DMS114 treated with DMSO at 0.1 percent for 48 hours (cell line): ENCODE measurements around the gene C4BPB.
A peak's percentile ranks its signal among the peaks of the same experiment; 100 is the strongest.

Source experiments
- DNase-seq: peaks from one replicate; lab custom pipeline; 2025; ENCODE audit not compliant: unreplicated experiment; lab: John Stamatoyannopoulos, UW

The C4BPB gene

GRCh38 chr1:207059881-207060280, 28.8 kb upstream of the C4BPB start:
- no peak for DNase-seq

DNA sequence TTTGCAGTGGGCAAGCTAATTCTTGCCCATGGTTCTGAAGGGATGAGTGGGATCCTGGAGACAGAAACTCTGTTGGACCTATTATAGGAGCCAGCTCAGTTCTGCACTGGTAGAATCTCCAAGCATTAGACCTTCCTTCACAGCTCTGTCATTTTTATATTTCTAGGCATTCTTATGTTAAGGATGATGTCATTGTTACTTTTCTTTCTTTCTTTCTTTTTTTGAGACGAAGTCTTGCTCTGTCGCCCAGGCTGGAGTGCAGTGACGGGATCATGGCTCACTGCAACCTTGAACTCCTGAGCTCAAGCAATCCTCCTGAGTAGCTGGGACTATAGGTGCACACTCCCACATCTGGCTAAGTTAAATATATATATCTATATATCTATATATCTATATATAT, 28.1 kb upstream of the C4BPB start:
- no peak for DNase-seq

DNA sequence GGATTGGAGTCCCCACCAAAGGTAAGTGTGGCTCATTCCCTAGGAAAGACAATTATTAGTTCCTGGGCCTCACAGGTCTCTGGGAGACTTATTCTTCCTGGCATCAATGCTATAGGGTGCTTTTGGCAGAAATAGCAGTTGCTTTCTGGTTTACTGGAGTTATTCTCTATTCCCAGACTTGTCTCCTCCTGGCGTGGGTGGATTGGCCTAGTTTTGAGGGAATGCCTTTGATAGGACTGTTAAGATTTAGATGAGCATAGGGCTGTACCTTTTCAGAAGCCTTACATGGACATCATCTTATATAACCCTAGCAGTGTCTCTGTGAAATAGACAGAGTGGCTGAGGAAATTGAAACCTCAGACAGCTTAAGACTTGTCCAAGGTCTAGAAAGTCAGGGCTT, 26.6 kb upstream of the C4BPB start:
- DNase-seq: no peak

DNA sequence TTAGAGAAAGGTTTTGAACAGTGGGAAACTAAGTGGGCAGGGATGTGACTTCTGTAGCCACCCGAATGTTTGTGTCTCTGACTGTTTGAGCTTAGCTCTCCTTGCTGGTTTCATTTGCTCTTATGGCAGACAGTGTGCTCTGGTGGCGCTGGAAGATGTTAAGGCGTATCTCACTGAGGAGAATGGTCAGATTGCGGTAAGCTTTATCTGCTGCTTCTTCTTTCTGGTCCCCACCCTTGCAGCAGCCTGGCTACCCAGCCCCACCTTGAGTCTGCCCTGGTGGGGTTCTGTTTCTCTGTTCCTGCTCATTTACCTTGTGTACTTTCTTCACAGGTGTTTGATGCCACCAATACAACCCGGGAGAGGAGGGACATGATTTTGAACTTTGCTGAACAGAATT, 25.6 kb upstream of the C4BPB start:
- no peak for DNase-seq

DNA sequence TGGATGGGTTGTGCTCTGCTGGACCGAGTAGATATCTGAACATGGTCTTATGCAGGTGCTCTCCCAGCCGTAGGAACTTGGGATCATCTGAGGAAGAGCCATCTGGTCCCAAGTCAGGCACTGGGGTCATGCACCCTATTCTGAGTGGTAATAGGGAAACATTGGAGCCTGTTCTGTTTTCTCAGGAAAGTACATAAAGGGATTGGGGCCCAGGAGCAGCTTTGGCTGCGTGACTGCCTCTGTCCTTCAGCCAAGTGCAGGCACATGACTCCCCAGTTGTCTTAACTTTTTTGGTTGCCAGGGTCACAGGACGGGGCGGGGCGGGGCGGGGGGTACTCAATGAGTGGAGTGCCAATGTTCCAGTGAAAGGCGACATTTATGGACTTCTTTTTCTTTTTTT, 24.1 kb upstream of the C4BPB start:
- DNase-seq: no peak

GRCh38 chr1:207067185-207067584, 21.5 kb upstream of the C4BPB start:
- DNase-seq: no peak

DNA sequence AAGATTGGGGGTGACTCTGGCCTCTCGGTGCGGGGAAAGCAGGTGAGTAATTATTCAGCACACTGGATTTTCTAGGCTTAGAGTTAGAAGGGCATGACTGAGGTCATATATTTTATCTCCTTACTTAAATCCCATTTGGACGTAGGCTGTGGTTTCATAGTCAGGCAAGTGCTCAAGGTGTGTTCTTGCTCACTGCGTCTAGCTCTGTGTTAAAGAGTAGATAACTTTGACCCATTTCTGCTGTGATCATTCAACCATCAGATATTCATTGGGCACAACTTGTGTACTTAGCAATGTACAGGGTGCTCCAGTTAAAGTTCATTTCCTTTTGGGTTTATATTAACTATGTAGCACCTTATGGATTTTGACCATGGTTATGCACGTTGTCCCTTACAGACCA, 21.0 kb upstream of the C4BPB start:
- no peak for DNase-seq

DNA sequence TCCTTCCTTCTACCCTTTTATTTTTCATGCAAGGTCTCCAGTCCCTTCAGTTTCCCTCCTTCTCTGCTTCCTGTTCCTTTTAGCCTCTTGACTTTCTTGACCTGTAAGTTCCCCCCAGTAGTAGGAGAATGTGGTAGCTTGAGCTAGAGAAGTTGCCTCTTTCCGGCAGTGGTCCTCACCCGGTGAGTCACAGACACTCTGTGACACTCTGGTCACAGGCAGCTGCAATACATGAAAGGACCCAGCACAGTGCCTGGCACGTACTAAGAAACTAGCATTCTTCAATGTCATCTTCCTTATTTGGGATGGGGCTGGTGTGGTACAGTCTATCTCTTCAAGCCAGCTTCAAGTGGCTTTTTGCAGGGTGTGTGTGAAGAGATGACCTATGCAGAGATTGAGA, 19.6 kb upstream of the C4BPB start:
- no peak for DNase-seq

- no peak for DNase-seq
Observed at GRCh38 chr1:207069858-207070506, 18.7 kb upstream of the C4BPB start.

GRCh38 chr1:207070811-207071210, 17.8 kb upstream of the C4BPB start:
- DNase-seq: no peak

GRCh38 chr1:207071426-207071825, 17.2 kb upstream of the C4BPB start:
- DNase-seq: no peak

GRCh38 chr1:207072233-207072632, 16.4 kb upstream of the C4BPB start:
- no peak for DNase-seq

GRCh38 chr1:207073906-207074820, 14.5 kb upstream of the C4BPB start:
- DNase-seq: no peak

DNA sequence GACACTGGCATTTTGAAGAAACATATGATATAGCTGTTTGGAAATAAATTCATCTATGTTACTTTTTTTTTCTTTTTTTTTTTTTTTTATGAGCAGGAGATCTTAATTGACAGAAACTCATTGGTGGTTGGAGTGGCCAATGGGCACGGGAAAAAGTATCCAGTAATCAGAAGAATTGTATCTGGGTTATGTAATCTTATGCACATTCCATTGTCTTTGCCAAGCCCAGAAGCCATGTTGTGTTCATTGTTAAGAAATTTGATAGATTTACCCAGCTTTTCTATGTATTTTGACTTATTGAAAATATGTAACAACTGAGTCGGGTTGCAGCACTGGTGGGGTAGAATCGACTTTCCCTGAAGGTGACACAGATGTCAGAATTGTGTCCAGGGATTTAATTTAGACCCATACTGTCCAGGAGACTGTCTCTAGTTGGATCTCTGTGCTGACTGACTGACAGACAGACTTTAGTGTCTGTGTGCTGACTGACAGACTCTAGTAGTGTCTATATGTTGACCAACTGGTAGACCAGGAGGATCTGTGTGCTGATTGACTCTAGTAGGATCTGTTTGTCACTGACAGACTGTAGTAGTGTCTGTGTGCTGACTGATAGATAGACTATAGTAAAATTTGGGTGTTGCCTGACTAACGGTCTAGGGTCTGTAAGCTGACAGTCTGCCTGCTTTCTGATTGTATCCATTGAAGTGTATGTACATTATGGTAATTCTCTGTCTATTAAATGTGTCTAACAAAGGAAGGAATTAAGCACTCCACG, 12.3 kb upstream of the C4BPB start:
- DNase-seq: no peak

GRCh38 chr1:207077012-207077411, 11.6 kb upstream of the C4BPB start:
- no peak for DNase-seq

GRCh38 chr1:207077470-207078377, 10.9 kb upstream of the C4BPB start:
- DNase-seq: peak; percentile 50

- DNase-seq: no peak
Observed at GRCh38 chr1:207078578-207079132, 10.0 kb upstream of the C4BPB start.

DNA sequence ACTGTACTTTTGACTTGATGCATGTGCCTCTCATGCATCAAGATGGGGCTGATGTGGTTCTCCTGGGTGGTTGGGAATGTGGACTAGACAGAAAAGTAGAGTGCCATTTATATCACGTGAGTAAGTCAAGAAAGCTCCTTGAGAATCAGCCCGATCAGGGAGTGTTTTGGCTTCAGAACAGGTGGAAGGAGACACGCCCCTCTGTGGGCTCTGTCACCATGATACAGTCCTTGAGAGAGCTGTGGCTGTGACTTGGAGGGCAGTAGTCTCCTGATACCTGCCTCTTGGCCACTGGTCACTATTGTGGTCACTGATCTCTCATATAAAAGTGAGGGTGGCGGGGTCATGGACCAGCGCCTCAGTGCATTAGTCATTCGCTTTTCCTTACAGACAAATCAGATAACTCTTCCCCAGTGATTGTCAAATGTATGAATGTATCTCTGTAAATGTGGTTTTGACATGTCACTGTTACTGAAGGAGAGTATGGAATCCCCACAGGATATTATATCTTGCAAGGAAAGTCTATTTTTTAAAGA, 8.9 kb upstream of the C4BPB start:
- no peak for DNase-seq

DNA sequence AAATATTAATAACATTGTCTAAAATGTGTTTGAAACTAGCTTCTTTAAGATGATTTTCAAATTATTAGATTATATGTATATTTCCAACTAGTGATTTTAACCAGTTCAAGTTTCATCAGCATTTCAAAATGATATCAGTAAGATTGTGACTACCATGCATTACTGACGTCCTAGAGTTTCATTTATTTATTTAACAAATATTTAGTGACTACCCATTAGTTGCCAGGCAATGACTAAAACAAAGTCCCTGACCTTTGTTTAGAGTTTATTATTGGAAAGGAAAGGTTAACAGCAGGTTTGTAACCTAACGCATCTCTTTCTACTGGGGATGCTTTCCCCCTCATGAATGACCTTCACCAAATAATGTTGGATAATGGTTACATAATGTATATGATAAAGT, 7.6 kb upstream of the C4BPB start:
- no peak for DNase-seq

DNA sequence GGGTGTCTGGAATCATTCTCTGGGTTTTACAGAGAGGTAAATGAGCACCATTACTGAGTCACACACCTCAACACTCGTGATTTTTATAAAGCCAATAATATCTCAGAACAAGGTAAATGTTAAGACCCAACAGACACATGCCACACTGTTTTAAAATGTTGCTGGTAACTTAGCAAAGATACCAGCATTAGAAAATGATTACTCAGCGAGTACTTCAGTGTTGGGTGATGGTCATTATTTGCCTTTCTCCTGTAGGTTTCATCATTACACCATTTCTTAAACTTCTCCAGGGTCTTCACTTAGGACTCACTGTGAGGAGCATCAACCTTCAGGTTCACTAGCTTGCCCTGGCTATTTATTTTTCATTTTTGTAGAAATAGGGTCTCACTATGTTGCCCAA, 6.9 kb upstream of the C4BPB start:
- DNase-seq: no peak
